Measurements from ENCODE around the gene BRINP3.

- TF ChIP-seq POLR2A (IDR thresholded peaks at IDR 0.05; ENCODE audit: low read length) (no peak), GATA1 (IDR thresholded peaks at IDR 0.05; ENCODE audit: low read depth, low read length) (no peak)
Measured at GRCh38 chr1:190138702-190139101, 339.0 kb downstream of the BRINP3 start.

Measured in erythroblast (primary cell).